Measurements from ENCODE around the gene EPHA10.

Gene EPHA10

DNA sequence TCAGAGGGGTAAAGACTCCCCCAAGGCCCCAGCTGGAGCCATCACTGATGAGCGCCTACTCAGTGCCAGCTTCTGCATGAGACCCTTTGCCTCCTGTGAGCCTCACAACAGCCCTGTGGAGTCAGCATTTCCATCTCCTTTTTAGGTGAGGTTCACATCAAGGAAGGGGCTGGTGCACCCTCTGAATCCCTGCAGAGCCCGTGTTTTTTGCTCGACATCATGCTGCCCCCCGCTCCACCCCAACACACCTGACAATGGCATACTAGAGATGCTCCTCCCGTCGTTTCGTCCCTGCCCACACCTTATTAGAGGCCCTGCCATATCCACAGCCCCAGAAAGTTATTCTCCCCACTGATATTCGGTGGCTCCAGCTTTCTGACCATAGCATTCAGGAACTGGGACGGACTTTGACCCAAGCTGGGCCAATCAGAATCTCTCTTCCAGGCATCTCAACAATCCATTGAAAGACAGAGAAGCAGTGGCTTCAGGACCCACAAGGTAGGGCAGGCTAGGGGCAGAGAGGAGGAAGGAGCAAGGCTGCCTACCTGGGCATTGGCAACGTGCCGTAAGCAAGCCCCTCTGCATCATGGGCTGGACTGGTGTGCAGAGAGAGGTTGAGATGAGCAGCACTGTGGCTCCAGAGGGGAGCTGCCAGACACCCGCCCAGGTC lies 32.7 kb downstream of the EPHA10 start:
- Mint-ChIP-seq H3K4me3 (no peak overlapping the region), H3K27ac (no peak overlapping the region), H3K9me3 (peaks cover 2% of the 10 kb centered on the region), H3K4me1 (no peaks in the 10 kb centered on the region), H3K36me3 (ENCODE audit: low read depth) (no peaks in the 10 kb centered on the region), H3K27me3 (ENCODE audit: low read depth) (peaks cover 82% of the 10 kb centered on the region)
- TF ChIP-seq, protein P1, sequence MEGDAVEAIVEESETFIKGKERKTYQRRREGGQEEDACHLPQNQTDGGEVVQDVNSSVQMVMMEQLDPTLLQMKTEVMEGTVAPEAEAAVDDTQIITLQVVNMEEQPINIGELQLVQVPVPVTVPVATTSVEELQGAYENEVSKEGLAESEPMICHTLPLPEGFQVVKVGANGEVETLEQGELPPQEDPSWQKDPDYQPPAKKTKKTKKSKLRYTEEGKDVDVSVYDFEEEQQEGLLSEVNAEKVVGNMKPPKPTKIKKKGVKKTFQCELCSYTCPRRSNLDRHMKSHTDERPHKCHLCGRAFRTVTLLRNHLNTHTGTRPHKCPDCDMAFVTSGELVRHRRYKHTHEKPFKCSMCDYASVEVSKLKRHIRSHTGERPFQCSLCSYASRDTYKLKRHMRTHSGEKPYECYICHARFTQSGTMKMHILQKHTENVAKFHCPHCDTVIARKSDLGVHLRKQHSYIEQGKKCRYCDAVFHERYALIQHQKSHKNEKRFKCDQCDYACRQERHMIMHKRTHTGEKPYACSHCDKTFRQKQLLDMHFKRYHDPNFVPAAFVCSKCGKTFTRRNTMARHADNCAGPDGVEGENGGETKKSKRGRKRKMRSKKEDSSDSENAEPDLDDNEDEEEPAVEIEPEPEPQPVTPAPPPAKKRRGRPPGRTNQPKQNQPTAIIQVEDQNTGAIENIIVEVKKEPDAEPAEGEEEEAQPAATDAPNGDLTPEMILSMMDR (IDR thresholded peaks at IDR 0.05; ENCODE audit: unreplicated experiment in 3 of 3), result no peak

DNA sequence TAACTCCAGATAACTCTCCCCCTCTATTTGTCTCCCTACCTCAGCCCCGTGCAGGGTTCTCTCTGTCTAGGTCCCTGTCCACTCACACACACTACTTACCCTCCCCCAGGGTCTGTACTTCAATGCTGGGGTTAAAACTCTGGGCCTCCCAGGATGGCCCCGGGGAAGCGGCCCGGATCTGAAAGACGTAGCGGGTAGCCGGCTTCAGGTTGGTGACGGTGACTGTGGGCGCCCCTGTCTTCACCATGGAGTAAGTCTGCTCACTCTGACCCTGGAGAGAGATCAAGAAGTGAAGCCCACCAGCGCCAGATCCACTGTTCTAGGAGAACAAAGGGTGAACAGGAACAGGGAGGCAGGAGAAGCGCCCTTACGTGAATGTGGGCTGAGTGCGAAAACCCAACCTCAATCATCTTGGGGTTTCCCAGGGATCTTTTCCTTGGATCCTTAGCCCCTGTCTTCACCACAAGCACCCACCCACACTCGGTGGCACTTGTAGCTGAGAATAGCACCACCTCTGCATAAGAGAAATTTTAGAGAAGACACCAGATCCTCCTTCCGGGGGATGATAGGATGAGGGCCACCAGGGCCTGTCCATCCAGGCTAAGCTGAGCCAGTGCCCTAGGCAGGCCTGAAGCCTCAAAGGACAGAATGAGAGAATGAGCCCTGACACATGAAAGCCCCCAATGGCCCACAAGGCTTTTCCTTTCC lies 33.5 kb downstream of the EPHA10 start:
- Mint-ChIP-seq H3K4me1 (no peaks in the 10 kb centered on the region), H3K9me3 (no peaks in the 10 kb centered on the region), H3K4me3 (no peak overlapping the region), H3K27me3 (ENCODE audit: low read depth) (peaks cover 78% of the 10 kb centered on the region), H3K27ac (no peak overlapping the region), H3K36me3 (ENCODE audit: low read depth) (no peaks in the 10 kb centered on the region)
- TF ChIP-seq, protein P1 (IDR thresholded peaks at IDR 0.05; ENCODE audit: unreplicated experiment in 3 of 3), result no peak

DNA sequence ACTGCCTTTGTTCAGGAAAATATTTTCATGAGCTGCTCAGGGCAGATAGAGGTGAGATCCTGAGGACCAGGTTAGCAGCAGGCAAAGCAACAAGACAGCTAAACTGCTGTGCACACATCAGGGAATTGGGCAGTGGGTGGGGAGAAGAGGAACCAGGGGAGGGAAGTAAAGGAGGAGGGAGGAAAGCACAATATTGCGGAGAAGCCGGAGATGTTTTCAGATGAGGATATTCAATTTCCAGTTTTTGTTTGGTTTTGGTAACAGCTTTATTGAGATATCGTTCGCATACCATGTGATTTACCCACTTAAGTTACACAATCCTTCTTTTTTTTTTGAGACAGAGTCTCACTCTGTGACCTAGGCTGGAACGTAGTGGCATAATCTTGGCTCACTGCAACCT lies 34.5 kb downstream of the EPHA10 start:
- H3K27ac Mint-ChIP-seq, result no peak overlapping the region
- no peaks in the 10 kb centered on the region for H3K9me3 Mint-ChIP-seq
- no peaks in the 10 kb centered on the region for H3K36me3 Mint-ChIP-seq (ENCODE audit: low read depth)
- TF ChIP-seq, protein P1 (IDR thresholded peaks at IDR 0.05; ENCODE audit: unreplicated experiment in 3 of 3), result no peak
- H3K4me1 Mint-ChIP-seq, result no peaks in the 10 kb centered on the region
- H3K4me3 Mint-ChIP-seq, result no peak overlapping the region
- H3K27me3 Mint-ChIP-seq (ENCODE audit: low read depth), result peaks cover 73% of the 10 kb centered on the region

DNA sequence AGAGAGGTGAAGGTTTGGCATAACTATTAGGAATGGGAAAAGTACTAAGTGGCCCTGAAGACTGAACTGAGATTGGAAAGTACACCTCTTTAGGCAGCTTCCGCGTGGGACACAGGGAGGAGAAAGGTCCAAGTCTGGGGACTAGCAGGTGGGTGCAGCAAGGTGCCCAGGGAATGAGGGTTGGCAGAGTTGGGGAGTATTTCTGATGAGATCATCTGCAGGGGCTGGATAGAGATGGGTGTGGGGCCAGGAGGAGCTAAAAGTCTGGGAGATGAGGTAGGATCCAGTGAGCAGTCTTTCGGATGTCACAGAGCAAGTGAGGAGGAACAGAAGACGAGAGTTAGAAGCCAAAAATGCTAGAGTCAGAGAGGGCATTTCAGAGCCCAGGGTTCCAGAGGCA lies 36.5 kb downstream of the EPHA10 start:
- Mint-ChIP-seq H3K4me1 (no peaks in the 10 kb centered on the region), H3K36me3 (ENCODE audit: low read depth) (no peaks in the 10 kb centered on the region), H3K9me3 (no peaks in the 10 kb centered on the region), H3K4me3 (no peak overlapping the region), H3K27me3 (ENCODE audit: low read depth) (peaks cover 65% of the 10 kb centered on the region), H3K27ac (no peak overlapping the region)
- TF ChIP-seq, protein P1 (IDR thresholded peaks at IDR 0.05; ENCODE audit: unreplicated experiment in 3 of 3), result no peak

DNA sequence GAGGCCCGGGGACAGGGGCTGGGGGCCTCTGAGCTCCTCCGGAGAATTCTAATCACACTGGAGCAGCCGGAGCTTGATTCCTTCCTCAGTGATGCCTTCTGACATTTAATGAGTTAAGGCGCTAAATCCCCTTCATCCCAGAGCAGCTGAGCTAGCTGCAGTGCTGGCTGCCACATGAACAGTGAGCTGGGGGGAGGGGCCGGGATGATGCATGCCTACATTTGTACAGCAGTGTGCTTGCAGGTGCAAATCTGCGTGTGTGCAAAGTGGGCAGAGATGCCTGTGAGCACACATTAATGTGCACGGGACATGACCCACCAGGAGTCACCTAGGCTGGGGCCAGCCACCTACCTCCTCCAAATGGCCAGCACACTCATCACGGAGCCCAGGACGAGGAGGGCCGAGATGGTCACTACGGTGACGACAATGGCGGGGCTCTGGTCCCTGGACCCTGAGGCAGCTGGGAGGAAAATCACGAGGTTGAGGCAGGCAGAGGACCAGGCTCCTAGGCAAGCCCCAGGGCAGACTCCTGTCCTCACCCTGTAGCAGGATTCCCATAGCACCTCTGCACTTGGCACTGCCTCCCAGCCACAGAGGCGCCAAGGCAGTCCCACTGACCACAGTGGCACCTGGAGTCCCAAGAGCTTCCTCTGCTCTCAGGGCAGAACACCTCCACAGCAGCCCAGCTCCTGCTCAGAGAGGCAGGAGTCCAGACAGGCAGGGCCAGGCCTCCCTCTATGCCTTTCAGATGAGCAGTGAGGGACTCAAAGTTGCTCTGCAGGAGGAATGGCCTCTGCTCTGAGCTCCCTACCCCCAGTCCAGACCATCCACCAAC lies 38.0 kb downstream of the EPHA10 start:
- Mint-ChIP-seq H3K9me3 (no peaks in the 10 kb centered on the region), H3K27ac (no peak overlapping the region), H3K4me1 (no peaks in the 10 kb centered on the region), H3K4me3 (no peak overlapping the region), H3K36me3 (ENCODE audit: low read depth) (no peaks in the 10 kb centered on the region), H3K27me3 (ENCODE audit: low read depth) (peaks cover 57% of the 10 kb centered on the region)
- TF ChIP-seq, protein P1 (IDR thresholded peaks at IDR 0.05; ENCODE audit: unreplicated experiment in 3 of 3), result no peak
